GM19467 (cell line): Measurements from ENCODE around the gene CSH2.
"Not testable (repeated sequence)": the region's sequence is repeated elsewhere in the genome, so short reads cannot be mapped to it uniquely, and the experiment has no call there.

Experiments
- ATAC-seq: cut with Tn5 transposase; IDR thresholded peaks from one replicate; pipeline ENCODE4 v1.9.1; 2021; ENCODE audit warnings: mild to moderate bottlenecking, moderate library complexity; ENCODE audit not compliant: unreplicated experiment

Gene CSH2

DNA sequence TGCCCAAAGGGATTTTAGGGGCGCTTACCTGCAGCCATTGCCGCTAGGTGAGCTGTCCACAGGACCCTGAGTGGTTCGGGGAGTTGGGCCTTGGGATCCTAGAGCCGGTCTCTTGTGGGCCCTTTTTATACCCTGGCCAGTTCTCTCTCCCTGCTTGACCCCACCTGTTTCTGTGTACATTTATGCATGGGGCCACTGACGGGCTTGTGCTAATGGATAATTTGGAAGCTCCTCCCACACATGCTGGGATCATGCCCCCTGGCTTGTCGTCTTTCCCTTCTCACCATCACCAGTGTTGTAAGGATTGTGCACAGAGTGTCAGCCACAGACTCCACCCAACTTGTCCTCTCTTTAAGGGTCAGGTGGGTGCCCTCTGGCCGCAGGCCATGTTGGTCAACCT is at the start of gene CSH2:
TSS of gene CSH2 (minus strand) at position 101 of the 400 bp plus-strand sequence. CDS start at position 38, 63 bp downstream.
- not testable (repeated sequence) for ATAC-seq

DNA sequence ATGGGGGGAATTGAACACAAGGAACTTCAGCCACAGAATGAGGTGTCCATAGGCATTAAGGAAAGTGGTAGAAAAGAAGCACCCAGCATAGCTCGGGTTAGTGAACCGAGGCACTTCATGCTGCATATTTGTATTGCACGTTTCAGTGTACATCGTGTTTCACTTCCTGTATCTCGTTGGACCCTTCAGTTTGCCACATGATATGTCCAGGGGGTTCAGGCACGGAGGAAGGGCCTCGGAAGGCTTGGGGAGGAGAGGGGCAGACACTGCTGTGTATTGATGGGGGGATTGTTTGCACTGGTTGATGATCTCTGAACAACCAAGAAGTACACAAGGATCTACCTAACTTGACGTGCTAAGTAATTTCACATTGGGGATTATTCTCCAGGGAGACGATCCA is 48.9 kb upstream of the CSH2 start:
- ATAC-seq, result peak; percentile 52

DNA sequence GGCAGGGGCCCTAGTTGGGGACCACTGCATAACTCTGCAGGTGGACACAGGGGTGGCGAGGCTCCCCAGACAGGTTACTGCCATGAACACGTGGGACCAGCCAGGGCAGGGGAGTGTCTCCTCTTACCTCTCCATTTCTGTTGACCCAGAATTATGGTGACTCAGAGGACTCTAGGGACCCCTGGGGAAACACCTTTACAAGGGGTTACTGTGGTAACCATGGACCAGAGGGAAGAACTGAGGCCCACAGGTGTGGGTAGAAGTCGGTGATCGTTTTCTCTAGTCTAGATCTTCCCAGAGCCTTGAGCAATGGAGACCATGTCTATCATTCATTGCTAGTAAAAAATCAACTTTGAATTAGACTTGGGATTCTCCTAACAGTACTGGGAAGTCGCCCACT is 47.3 kb upstream of the CSH2 start:
- ATAC-seq, result not testable (repeated sequence)

DNA sequence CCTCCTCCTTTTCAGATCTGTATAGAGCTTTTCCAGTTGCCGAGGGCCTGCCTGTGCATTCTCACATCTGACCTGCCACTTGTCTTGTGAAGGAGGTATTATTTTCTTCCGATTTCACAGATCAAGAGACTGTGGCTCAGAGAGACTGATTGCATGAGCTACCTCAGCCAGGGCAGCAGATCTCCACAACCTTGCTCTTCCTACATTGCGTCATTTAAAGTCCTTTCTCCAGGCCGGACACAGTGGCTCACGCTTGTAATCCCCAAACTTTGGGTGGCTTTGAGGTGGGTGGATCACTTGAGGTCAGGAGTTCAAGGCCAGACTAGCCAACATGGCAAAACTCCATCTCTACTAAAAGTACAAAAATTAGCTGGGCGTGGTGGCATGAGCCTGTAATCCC is 46.6 kb upstream of the CSH2 start:
- not testable (repeated sequence) for ATAC-seq

DNA sequence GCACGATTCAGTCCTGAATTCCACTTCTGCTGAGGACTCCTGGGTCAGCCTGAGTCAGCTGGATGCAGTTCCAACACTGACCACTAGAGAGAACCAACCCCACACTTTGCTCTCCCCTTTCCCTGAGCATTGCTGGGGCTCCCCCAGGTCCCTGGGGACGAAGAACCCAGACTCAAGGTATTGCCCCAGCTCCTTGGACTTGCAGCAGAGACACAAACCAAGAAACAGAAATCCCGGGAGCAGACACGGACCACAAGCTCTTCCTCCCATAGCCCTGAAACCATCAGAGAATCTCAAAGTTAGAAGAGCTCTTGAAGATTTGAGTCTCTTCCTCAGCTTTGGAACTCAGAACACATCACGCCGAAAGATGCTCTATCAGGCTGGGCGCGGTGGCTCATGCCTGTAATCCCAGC is 45.8 kb upstream of the CSH2 start:
- ATAC-seq, result peak; percentile 55

DNA sequence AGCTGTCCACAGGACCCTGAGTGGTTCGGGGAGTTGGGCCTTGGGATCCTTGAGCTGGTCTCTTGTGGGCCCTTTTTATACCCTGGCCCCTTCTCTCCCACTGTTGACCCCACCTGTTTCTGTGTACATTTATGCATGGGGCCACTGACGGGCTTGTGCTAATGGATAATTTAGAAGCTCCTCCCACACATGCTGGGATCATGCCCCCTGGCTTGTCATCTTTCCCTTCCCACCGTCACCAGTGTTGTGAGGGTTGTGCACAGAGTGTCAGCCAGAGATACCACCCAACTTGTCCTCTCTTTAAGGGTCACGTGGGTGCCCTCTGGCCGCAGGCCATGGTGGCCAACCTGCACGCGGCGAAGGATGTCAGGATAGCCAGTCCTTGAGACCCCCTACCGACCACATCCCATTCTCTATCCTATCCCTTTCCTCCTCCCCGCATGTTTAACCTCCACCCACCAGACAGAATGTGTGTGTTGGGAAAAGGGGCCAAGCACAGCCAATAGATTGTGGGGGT is 45.4 kb upstream of the CSH2 start, which contains the start of gene GH1:
TSS of gene GH1 (minus strand) at position 51 of the 517 bp plus-strand sequence. CDS start 63 bp downstream, outside the sequence.
- ATAC-seq, result not testable (repeated sequence)

DNA sequence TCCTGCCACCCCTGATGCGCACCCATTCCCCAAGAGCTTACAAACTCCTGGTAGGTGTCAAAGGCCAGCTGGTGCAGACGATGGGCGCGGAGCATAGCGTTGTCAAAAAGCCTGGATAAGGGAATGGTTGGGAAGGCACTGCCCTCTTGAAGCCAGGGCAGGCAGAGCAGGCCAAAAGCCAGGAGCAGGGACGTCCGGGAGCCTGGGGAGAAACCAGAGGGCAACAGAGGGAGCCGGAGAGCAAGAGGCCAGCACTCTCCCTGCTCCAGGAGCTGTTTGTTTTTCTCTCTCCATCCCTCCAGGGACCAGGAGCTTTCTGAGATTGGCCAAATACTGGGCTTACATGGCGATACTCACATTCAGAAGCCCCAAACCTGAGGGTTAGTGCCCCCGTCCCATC is 44.8 kb upstream of the CSH2 start:
- ATAC-seq, result no peak

DNA sequence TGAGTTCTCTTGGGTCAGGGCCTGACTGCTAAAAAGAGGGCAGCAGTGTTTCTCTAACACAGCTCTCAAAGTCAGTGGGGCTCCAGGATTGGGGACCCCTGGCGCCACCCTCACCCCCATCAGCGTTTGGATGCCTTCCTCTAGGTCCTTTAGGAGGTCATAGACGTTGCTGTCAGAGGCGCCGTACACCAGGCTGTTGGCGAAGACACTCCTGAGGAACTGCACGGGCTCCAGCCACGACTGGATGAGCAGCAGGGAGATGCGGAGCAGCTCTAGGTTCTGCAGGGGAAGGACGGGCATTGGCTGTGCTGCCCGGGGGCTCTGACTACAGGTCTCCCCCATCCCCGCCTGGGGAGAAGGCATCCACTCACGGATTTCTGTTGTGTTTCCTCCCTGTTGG is 44.2 kb upstream of the CSH2 start:
- ATAC-seq, result no peak

DNA sequence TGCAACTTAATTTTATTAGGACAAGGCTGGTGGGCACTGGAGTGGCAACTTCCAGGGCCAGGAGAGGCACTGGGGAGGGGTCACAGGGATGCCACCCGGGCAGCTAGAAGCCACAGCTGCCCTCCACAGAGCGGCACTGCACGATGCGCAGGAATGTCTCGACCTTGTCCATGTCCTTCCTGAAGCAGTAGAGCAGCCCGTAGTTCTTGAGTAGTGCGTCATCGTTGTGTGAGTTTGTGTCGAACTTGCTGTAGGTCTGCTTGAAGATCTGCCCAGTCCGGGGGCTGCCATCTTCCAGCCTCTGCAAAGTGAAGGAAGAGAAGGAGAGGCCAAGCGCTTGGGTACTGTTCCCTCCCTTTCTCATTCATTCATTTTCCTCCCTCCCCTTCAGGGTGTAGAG is 43.7 kb upstream of the CSH2 start:
- not testable (repeated sequence) for ATAC-seq

DNA sequence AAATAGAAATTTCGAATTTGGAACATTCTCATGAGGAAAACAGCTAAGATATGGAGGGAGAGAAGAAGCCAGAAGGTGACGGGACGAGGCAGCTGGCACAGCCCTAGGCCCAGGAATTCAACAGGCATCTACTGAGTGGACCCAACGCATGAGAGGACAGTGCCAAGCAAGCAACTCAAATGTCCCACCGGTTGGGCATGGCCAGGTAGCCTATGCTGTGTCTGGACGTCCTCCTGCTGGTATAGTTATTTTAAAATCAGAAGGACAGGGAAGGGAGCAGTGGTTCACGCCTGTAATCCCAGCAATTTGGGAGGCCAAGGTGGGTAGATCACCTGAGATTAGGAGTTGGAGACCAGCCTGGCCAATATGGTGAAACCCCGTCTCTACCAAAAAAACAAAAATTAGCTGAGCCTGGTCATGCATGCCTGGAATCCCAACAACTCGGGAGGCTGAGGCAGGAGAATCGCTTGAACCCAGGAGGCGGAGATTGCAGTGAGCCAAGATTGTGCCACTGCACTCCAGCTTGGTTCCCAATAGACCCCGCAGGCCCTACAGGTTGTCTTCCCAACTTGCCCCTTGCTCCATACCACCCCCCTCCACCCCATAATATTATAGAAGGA is 43.2 kb upstream of the CSH2 start:
- no peak for ATAC-seq

DNA sequence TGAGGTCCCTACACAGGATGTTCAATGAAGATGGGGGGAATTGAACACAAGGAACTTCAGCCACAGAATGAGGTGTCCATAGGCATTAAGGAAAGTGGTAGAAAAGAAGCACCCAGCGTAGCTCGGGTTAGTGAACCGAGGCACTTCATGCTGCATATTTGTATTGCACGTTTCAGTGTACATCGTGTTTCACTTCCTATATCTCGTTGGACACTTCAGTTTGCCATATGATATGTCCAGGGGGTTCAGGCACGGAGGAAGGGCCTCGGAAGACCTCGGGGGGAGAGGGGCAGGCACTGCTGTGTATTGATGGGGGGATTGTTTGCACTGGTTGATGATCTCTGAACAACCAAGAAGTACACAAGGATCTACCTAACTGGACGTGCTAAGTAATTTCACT is 42.3 kb upstream of the CSH2 start:
- not testable (repeated sequence) for ATAC-seq

DNA sequence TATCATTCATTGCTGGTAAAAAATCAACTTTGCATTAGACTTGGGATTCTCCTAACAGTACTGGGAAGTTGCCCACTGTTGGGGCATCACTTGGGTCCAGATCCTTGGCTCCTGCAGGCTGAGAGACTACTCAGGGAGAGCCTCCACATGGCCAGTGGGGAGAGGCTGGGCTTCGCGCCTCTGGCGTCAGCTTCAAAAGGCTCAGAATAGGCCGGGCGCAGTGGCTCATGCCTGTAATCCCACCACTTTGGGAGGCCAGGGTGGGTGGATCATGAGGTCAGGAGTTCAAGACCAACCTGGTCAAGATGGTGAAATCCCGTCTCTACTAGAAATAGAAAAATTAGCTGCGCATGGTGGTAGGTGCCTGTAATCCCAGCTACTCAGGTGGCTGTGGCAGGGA is 41.0 kb upstream of the CSH2 start:
- no peak for ATAC-seq

DNA sequence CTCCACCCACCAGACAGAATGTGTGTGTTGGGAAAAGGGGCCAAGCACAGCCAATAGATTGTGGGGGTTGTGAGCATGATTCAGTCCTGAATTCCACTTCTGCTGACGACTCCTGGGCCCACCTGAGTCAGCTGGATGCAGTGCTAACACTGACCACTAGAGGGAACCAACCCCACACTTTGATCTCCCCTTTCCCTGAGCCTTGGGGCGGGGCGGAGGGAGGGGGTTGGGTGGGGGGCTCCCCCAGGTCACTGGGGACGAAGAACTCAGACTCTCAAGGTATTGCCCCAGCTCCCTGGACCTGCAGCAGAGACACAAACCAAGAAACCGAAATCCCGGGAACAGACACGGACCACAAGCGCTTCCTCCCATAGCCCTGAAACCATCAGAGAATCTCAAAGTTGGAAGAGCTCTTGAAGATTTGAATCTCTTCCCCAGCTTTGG is 38.2 kb upstream of the CSH2 start:
- ATAC-seq, result no peak

DNA sequence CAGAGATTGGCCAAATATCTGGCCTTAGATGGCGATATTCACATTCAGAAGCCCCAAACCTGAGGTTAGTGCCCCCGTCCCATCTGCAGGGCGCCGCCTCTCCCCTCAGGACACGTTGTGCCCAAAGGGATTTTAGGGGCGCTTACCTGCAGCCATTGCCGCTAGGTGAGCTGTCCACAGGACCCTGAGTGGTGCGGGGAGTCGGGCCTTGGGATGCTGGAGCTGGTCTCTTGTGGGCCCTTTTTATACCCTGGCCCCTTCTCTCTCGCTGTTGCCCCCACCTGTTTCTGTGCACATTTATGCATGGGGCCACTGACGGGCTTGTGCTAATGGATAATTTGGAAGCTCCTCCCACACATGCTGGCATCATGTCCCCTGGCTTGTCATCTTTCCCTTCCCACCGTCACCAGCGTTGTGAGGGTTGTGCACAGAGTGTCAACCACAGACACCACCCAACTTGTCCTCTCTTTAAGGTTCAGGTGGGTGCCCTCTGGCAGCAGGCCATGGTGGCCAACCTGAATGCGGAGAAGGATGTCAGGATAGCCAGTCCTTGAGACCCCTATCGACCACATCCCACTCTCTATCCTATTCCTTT is 37.7 kb upstream of the CSH2 start, which contains the start of gene CSHL1:
TSS of gene CSHL1 (minus strand) at position 218 of the 595 bp plus-strand sequence. CDS start at position 156, 62 bp downstream.
- no peak for ATAC-seq

DNA sequence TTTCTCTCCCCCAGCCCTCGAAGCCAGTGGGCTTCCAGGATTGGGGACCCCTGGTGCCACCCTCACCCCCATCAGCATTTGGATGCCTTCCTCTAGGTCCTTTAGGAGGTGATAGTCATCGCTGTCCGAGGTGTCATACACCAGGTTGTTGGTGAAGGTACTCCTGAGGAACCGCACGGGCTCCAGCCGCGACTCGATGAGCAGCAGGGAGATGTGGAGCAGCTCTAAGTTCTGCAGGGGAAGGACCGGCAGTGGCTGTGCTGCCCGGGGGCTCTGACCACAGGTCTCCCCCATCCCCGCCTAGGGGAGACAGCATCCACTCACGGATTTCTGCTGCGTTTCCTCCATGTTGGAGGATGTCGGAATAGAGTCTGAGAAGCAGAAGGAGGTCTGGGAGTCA is 36.6 kb upstream of the CSH2 start:
- ATAC-seq, result no peak

DNA sequence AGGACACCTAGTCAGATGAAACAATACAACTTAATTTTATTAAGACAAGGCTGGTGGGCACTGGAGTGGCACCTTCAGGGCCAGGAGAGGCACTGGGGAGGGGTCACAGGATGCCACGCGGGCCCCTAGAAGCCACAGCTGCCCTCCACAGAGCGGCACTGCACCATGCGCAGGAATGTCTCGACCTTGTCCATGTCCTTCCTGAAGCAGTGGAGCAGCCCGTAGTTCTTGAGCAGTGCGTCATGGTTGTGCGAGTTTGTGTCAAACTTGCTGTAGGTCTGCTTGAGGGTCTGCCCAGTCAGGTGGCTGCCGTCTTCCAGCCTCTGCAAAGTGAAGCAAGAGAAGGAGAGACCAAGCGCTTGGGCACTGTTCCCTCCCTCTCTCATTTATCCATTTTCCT is 36.1 kb upstream of the CSH2 start:
- not testable (repeated sequence) for ATAC-seq

DNA sequence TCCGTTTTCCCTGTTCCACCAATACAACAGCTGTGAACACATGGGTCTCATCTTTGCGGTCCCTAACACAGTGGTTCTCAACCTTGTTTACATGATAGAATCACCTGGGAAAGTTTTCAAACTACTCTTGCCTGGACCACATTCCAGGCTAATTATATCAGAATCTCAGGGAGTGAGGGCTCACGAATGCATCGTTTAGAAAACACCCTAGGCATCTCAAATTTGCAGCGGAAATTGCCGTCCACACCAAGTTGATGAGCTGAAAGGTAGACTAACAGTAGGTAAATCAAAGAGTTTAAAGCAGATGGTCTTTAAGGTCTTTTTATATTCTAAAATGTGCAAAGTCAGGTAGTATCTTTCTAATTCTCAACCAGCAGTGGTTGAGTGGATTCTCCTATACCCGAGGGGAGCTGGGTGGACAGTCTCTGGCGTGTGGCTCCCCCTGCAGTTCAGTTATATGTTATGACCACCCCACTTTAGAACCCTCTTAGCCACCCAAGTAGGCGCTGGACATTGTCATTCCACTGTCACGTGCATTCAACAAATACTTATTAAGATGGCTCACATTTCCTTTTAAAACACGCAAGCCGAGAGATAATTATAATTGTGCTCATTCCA is 33.8 kb upstream of the CSH2 start:
- not testable (repeated sequence) for ATAC-seq

DNA sequence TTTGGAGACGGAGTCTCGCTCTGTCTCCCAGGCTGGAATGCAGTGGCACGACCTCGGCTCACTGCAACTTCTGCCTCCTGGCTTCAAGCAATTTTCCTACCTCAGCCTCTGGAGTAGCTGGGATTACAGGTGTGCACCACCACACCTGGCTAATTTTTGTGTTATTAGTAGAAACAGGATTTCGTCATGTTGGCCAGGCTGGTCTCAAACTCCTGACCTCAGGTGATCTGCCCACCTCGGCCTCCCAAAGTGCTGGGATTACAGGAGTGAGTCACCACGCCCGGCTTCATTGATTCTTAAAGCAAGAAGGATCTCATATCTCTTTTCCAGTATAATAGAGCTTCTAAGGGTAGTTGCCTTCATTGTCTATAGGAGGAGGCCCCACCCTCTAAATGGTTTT is 31.3 kb upstream of the CSH2 start:
- ATAC-seq, result not testable (repeated sequence)

DNA sequence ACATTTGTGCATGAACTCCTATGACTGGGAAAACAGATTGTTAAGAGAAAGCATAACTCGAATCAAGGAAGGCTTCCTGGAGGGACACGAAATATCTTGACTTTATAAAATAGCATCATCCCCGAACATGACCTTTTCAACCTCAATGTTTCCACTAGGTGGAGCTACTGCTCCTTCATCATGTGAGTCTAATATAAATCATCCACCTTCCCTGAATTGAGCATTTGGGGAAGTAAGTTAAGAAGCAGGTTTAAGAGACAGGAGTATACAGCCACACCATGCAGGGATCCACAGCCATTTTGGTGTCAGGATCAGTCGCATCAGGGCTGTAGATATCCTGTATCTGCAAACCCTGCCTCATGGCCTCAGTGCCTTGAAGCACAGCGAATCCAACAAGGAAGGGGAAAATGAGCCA is 30.3 kb upstream of the CSH2 start:
- not testable (repeated sequence) for ATAC-seq

DNA sequence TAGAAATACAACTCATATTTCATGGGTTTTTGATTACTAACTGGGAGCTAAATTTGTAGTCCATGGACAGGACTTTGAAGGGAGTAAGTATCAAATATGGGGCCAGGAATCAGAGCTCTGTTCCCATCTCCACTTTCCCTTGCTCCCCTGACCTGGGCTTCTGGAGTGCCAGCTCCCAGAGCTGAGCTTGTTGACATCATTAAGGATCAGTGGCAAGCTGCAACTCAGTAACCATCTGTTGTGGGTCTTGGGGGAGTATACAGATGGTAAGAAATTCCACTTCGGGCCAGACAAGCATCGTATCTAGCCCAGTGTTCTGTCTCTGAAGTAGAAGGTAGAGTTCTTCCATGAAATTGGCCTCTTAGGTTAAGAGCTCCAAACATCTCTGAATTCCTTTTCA is 28.5 kb upstream of the CSH2 start:
- not testable (repeated sequence) for ATAC-seq

DNA sequence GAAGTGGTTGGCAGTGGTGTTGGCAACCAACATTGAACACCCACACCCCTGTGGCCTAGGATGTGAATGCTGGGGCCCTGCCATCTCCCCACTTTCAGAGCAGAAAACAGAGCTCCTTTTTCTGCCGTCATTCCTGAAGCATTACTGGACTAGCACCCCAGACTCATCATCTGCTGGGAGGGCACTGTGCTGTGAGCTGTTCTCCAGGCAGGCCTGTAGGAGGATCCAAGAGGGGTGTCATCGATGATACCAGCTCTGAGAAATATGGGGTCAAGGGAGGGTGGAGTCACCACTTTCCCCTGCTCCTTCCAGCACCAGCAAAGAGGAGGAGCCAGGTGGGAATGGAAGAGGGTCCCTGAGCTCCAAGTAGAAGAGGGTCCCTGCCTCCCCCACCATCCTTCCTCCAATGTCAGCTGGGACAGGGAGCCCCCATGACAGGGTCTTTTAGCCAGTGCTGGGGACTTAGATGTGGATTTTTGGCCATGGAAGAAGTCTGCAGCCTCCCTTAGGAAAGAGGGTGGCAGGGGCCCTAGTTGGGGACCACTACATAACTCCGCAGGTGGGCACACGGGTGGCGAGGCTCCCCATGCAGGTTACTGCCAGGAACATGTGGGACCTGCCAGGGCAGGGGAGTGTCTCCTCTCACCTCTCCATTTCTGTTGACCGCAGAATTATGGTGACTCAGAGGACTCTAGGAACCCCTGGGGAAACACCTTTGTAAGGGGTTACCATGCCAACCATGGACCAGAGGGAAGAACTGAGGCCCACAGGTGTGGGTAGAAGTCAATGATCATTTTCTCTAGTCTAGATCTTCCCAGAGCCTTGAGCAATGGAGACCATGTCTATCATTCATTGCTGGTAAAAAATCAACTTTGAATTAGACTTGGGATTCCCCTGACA is 25.7 kb upstream of the CSH2 start:
- ATAC-seq, result not testable (repeated sequence)
